Ovary (tissue), 9 donors: Measurements from ENCODE around the gene MEGF6. TPM values are rescaled to one million over a fixed set of nuclear protein-coding genes. Genes with fewer than 3 reads are reported as not detected.

Experiments
- DNase-seq, 5 donors: peaks; one replicate each; pipeline ENCODE4 v3.0.0-alpha.2; 2019 to 2020
- H3K27ac ChIP-seq, 2 donors: fragments of 200-600 bp; one replicate each; pipeline versions ENCODE4 v1.5.1 to v1.8.0; 2019 to 2022
- H3K27me3 ChIP-seq: fragments of 200-600 bp; one replicate; pipeline ENCODE4 v1.8.0; 2022
- H3K36me3 ChIP-seq: fragments of 200-600 bp; sonication (generic); one replicate; pipeline ENCODE4 v1.5.1; 2019
- H3K4me1 ChIP-seq: one replicate; pipeline ENCODE4 v1.8.1; 2013; ENCODE audit warnings: mild to moderate bottlenecking, moderate library complexity; ENCODE audit not compliant: insufficient read depth
- H3K4me3 ChIP-seq: fragments of 200-600 bp; sonication (generic); one replicate; pipeline ENCODE4 v1.5.1; 2017
- H3K9me3 ChIP-seq, 2 donors: fragments of 200-600 bp in 1 of 2; sonication (generic) in 1 of 2; one replicate each; pipeline versions ENCODE4 v1.5.1 to v1.8.1; 2013 to 2019; ENCODE audit warnings: mild to moderate bottlenecking in 1 of 2, moderate library complexity in 1 of 2
- CTCF ChIP-seq, 3 donors: fragments of 450-650 bp in 2 of 3; fragments of 200-600 bp in 1 of 3; IDR thresholded peaks; one replicate each; pipeline versions ENCODE4 v1.5.1 to v1.8.0; 2016 to 2022; ENCODE audit warnings: antibody characterized with exemption in 3 of 3, mild to moderate bottlenecking in 1 of 3
- EP300 ChIP-seq: sonication (generic); formaldehyde crosslinking; IDR thresholded peaks from one replicate; pipeline ENCODE4 v1.6.1; 2017; ENCODE audit warnings: antibody characterized with exemption
- POLR2A ChIP-seq: fragments of 450-650 bp; IDR thresholded peaks from one replicate; pipeline ENCODE4 v1.6.1; 2017; ENCODE audit warnings: antibody characterized with exemption, mild to moderate bottlenecking, moderate library complexity
- WGBS, 3 donors: extraction: QIAGEN DNeasy Blood & Tissue Kit in 1 of 3; methylation state at CpG; one replicate each; pipeline versions ENCODE4 v1.1.5 to v1.1.7; 2013 to 2017; 5-methylcytosine and 5-hydroxymethylcytosine counted together
- intact Hi-C, 4 donors: fragments of 100-400 bp; cut with DNase I; formaldehyde crosslinking; loops; one replicate each; pipeline versions ENCODE4 v1.11.0 to v1.15.1; 2022 to 2023
- polyA plus RNA-seq, 2 donors: library from polyadenylated mRNA; stranded (reverse); fragments of 200-250 nt in 1 of 2; fragments of 350-450 nt in 1 of 2; fragmentation: Illumina TruSeq in 1 of 2; extraction: RNeasy Lipid Tissue Mini Kit (QIAGEN cat#74804) in 1 of 2; gene quantifications; one replicate each; pipeline ENCODE4 v1.2.3, GENCODE V29; 2013 to 2014
- total RNA-seq, 7 donors: library from RNA; depleted of rRNA in 2 of 7; stranded (reverse); fragments of >200 nt in 2 of 7; fragmentation: NEBNext Ultra II Directional in 3 of 7; extraction: Animal tissue kit (Norgen Biotek cat#: 25700) in 3 of 7; gene quantifications; one replicate each; pipeline versions ENCODE4 v1.1.0 to v1.2.4, GENCODE V29; 2016 to 2023
- donor health status: DM: no; HTN: no; CAD: no; lungs with moderate emphysema.
- donor health status: DM: no; HTN: no; CAD: no.
- donor health status: Bipolar disorder and iron deficiency.
- donor health status: DM: yes; HTN: yes; CAD: no.
- donor health status: DM: no; HTN: no; CAD: no.
- donor health status: DM: yes; HTN: yes; CAD: no.

MEGF6 gene
- total and polyA plus RNA-seq, 9 donors: 0.10 to 117 (median 12.5) TPM

- Histone ChIP-seq H3K36me3 (no peaks in the 10 kb centered on the region), H3K27me3 (no peaks in the 10 kb centered on the region), H3K9me3 (no peaks in the 10 kb centered on the region), H3K4me1 (peaks cover 3% of the 10 kb centered on the region), H3K27ac (no peak overlapping the region), H3K4me3 (peak overlapping the region; percentile 33)
- DNase-seq: peak in 2 of 5 donors; percentile 37 to 52
- intact Hi-C loops: loop anchor here in 1 of 4 donors (2.0 to 10.0 kb wide), 2 partner anchors 164 to 270 kb away; no protein-coding TSS in a partner anchor
- TF ChIP-seq POLR2A (no peak), CTCF (IDR thresholded peaks at IDR 0.05) (no peak), EP300 (no peak)
- 10 to 13% (median 10%) methylated on average over 34 to 46 of the region's 46 CpGs for WGBS, 3 donors
Measured at GRCh38 chr1:3454811-3455618, 156.3 kb downstream of the MEGF6 start.

- Histone ChIP-seq H3K36me3 (no peaks in the 10 kb centered on the region), H3K9me3 (no peaks in the 10 kb centered on the region), H3K4me3 (peak within 1 kb of the TSS; percentile 33), H3K27me3 (no peaks in the 10 kb centered on the region), H3K27ac (no peak within 1 kb of the TSS), H3K4me1 (peaks cover 3% of the 10 kb centered on the region)
- DNase-seq: peak; percentile 37 to 64 (median 49)
- TF ChIP-seq POLR2A (no peak), CTCF (IDR thresholded peaks at IDR 0.05) (no peak), EP300 (no peak)
- WGBS, 3 donors: 4 to 9% (median 5%) methylated on average over 39 to 84 of the region's 84 CpGs
- intact Hi-C loops: loop anchor here in 1 of 4 donors (2.0 to 10.0 kb wide), 2 partner anchors 165 to 271 kb away; no protein-coding TSS in a partner anchor
Measured at GRCh38 chr1:3453891-3454810, 157.2 kb downstream of the MEGF6 start, which contains the start of gene ARHGEF16. Gene ARHGEF16, plus strand, starts transcription at chr1:3454665. Its CDS starts 8,420 bp downstream, at chr1:3463085.

GRCh38 chr1:3453203-3453761 is 158.0 kb downstream of the MEGF6 start:
- Histone ChIP-seq H3K9me3 (no peaks in the 10 kb centered on the region), H3K4me3 (no peak overlapping the region), H3K36me3 (no peaks in the 10 kb centered on the region), H3K27ac (no peak overlapping the region), H3K4me1 (peaks cover 3% of the 10 kb centered on the region), H3K27me3 (no peaks in the 10 kb centered on the region)
- DNase-seq: peak; percentile 58 to 82 (median 72)
- intact Hi-C loops: loop anchor here in 1 of 4 donors (10.0 kb wide), 1 partner anchor 272 kb away; no protein-coding TSS in a partner anchor
- TF ChIP-seq CTCF (IDR thresholded peaks at IDR 0.05) (peak; percentile 78 to 81 (median 80)), POLR2A (no peak), EP300 (no peak)
- 17 to 25% (median 21%) methylated on average over 15 to 18 of the region's 18 CpGs for whole genome bisulfite sequencing, 3 donors

- intact Hi-C loops: loop anchor here in 1 of 4 donors (10.0 kb wide), 1 partner anchor 272 kb away; no protein-coding TSS in a partner anchor
- H3K9me3 ChIP-seq: no peaks in the 10 kb centered on the region
- H3K4me1 ChIP-seq: peaks cover 3% of the 10 kb centered on the region
- no peak overlapping the region for H3K27ac ChIP-seq
- no peaks in the 10 kb centered on the region for H3K27me3 ChIP-seq
- no peak for TF ChIP-seq EP300
- no peak for TF ChIP-seq POLR2A
- TF ChIP-seq CTCF (IDR thresholded peaks at IDR 0.05): no peak
- no peak for DNase-seq
- WGBS, 3 donors: 42 to 59% (median 45%) methylated on average over 5 of the region's 5 CpGs
- H3K4me3 ChIP-seq: no peak overlapping the region
- H3K36me3 ChIP-seq: no peaks in the 10 kb centered on the region
Measured at GRCh38 chr1:3452866-3453175, 158.5 kb downstream of the MEGF6 start.
